LoVo (cell line): Measurements from ENCODE around the gene P2RY1.
"Not testable (repeated sequence)": the region's sequence is repeated elsewhere in the genome, so short reads cannot be mapped to it uniquely, and the experiment has no call there.

Experiments used
- DNase-seq: peaks from one replicate; pipeline ENCODE4 v3.0.0-alpha.2; 2016; ENCODE audit warnings: low spot score

The P2RY1 gene

GRCh38 chr3:152839511-152839910, 4.6 kb downstream of the P2RY1 start:
- no peak for DNase-seq

DNA sequence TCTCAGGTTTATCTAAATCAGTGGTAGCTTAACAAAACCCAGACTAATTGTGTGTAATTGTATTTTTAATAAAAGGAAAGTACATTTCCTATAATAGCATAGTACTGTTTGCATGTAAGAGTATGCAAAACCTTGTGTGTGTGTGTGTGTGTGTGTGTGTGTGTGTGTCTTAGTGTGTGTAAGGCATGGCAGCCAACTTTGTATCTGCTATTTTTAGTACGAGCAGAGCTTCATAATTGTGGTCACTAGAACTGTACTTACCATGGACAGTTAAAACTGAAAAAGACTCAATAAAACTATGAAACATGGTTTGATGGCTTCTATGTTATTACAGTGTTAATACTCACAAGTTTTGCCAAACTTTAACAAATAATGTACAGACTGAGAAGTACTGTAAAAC, 6.2 kb downstream of the P2RY1 start:
- DNase-seq = no peak

DNA sequence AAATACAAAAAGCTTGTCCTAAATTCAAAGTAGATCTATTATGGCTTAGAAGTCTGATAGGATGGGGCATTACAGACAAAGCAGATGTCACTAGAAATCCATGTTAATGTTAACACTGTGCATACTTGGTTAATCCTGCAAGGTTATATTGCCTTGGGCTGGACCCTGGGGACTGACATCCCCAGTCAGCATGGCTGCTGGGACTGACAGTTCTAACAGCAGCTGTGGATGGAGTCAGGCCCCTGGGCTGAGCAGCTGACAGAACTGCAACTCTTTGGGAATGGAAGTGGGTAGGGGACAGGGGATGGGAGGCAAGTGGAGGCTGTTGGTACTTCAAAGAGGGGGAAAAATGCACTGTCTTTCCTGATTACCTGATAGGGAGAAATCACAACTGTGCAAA, 7.5 kb downstream of the P2RY1 start:
- no peak for DNase-seq

- no peak for DNase-seq
Measured at GRCh38 chr3:152843955-152844354, 9.0 kb downstream of the P2RY1 start.

GRCh38 chr3:152846572-152847202, 11.8 kb downstream of the P2RY1 start:
- DNase-seq = not testable (repeated sequence)

DNA sequence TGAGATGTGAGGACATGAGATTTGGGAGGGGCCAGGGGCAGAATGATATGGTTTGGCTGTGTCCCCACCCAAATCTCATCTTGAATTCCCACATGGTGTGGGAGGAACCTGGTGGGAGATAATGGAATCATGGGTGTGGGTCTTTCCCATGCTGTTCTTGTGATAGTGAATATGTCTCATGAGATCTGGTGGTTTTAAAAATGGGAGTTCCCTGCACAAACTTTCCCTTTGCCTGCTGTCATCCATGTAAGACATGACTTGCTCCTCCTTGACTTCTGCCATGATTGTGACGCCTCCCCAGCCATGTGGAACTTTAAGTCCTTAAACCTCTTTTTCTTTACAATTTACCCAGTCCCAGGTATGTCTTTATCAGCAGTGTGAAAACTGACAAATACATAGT, 12.7 kb downstream of the P2RY1 start:
- not testable (repeated sequence) for DNase-seq

GRCh38 chr3:152849996-152850578, 15.2 kb downstream of the P2RY1 start:
- DNase-seq = no peak

- DNase-seq = no peak
Measured at GRCh38 chr3:152853196-152853595, 18.3 kb downstream of the P2RY1 start.

DNA sequence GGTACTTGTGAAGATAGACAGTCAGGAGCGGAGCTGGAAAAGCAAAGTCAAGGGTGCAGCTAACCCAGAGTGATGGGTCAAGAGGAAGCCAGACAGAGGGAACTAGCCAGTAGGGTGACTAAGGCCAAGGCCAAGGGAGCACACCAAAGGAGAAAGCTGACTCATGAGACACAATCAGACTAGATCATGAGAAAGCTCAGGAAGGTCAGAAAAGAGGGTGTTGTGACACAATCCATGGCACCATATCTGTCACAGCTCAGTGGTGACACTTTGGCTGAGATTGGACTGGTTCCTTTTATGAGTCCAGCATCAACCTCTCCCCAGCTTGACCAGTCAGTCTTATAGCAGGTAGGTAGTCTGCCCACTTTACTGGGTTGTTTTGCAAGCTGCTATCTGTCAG, 22.2 kb downstream of the P2RY1 start:
- DNase-seq = no peak

GRCh38 chr3:152858170-152858800, 23.4 kb downstream of the P2RY1 start:
- no peak for DNase-seq

GRCh38 chr3:152860736-152861135, 25.8 kb downstream of the P2RY1 start:
- no peak for DNase-seq

DNA sequence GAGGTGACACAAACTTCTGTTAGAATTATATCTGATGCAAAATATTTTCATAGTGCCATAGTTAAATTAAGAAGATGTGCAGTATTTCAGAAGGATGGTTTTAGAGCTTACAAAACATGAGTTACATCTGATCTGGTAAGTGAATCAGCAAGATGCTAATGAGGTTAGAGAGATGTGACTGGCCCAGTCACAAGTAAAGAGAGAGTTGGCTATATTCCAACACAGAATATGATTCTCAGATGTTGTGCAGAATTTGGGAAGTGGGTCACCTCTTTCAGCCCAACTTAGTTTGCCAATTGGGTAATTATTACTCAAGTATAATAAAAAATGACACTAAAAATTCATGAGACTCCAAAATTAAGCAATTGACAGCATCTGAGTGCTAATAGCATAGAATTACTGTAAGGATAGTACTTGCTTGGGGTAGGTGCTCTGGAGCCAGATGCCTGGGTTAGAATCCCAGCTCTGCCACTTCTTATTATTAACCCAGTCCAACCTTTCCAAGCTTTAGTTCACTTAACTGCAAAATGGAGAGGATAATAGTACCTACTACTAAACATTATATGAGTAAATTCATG, 30.8 kb downstream of the P2RY1 start:
- no peak for DNase-seq

- DNase-seq = no peak
Measured at GRCh38 chr3:152870027-152870426, 35.1 kb downstream of the P2RY1 start.

DNA sequence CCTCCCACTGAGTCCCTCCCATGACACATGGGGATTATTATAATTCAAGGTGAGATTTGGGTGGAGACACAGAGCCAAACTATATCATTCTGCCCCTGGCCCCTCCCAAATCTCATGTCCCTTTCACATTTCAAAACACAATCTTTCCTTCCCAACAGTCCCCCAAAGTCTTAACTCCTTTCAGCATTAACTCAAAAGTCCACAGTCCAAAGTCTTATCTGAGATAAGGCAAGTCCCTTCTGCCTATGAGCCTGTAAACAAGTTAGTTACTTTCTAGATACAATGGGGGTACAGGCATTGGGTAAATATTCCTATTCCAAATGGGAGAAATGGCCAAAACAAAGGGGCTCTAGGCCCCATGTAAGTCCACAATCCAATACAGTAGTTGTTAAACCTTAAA, 38.4 kb downstream of the P2RY1 start:
- not testable (repeated sequence) for DNase-seq

DNA sequence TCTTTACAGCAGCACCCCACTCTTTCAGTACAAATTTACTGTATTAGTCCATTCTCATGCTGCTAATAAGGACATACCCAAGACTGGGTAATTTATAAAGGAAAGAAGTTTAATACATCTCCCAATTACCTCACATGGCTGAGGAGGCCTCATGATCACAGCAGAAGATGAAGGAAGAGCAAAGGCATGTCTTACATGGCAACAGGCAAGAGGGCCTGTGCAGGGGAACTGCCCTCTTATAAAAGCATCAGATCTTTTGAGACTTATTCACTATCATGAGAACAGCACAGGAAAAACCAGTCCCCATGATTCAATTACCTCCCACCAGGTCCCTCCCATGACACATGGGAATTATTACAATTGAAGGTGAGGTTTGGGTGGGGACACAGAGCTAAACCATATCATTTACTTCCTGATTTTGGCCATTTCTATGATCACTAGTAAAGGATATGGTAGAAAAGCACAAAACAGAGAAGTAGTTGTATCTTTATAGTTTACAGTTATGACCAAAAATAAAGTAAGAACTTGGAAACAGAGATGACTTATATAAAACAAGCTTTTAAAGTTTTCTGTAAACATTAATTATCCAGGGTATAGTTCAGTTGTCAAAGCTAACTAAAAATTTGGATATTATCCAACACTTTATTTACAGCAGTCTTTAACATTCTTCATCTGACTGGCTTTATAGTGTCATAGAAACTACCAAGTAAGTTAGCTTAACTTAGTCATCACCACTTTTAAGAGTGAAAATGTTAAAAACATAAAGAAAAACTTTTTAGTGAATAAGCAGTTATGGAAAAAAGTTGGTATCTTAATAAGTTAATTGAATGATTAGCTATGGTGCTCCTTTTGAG, 40.2 kb downstream of the P2RY1 start:
- DNase-seq = no peak

DNA sequence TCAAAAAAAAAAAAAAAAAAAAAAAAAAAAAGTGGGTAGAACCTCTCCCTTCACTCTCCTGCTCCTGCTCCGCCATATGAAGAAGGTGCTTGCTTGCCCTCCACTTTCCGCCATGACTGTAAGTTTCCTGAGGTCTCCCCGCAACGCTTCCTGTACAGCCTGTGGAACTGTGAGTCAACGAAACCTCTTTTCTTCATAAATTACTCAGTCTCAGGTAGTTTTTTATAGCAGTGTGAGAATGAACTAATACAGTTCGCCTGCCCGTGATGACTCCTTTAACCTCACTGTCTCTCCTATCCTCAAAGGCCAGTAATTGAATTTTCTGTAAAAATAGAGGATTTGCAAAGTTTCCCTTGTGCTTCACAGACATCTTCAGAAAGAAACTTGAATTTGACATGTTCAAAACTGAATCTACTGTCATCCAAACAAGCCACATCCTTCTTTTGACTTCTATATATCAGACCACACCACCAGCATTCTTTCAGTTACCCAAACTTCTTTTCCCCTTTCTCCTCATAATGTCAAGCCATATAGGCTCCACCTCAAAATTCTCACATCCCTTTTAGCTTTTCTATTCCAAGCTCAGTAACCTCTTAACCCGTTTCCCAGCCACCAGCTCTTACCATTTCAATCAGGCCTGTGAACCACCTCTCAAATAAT, 44.3 kb downstream of the P2RY1 start:
- no peak for DNase-seq

DNA sequence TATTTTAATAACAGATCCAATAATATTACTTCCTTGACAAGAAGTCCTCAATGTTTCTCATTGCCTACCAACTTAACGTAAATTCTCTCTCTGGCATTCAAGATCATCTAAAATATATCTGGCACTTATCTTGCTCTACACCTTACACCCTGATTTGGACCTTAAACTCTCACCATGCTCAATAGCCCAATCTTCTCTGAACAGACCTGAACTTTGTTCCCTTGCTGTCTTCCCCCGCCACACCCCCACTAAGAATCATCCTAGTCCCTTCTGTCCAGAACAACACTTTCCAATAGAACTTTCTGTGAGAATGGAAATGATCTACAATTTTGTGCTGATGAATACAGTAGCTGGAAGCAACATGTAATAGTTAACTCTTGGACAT, 44.9 kb downstream of the P2RY1 start:
- no peak for DNase-seq

DNA sequence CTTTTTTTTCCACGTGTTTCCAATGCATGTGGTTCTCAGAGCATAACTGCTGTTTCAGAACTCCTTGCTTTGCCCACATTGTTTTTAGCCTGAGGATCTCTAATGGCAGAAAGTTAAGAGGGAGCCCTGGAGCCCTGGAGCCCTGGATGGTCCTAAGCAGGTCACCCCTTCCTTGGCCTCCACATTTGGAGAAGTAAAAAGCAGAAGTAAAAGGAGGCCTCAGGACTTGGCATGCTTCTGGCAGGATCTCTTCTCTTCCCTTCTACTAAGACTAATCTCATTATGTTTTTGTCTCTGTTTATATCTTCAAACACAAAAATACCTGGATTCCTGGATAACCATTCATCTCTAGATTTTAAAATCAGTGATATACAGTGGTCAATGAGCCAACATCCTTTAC, 50.1 kb downstream of the P2RY1 start:
- DNase-seq = no peak
